Dermis blood vessel endothelial cell (primary cell): ENCODE data around the gene IKBKG. TPM values are rescaled to one million over a fixed set of nuclear protein-coding genes. Genes with fewer than 3 reads are reported as not detected.
"Not testable (repeated sequence)": the region's sequence is repeated elsewhere in the genome, so short reads cannot be mapped to it uniquely, and the experiment has no call there.

Experiments
- DNase-seq: peaks from one replicate; pipeline ENCODE4 v3.0.0; 2010
- total RNA-seq: library from RNA; depleted of rRNA; stranded (reverse); fragments of >200 nt; gene quantifications from 2 replicates; pipeline ENCODE4 v1.2.3, GENCODE V29; 2014

IKBKG gene
- total RNA-seq, 1 donor from 2014 or later = 15.5 TPM

GRCh38 chrX:154526901-154527675 is 20.3 kb upstream of the IKBKG start:
- peak; percentile 73 for DNase-seq

DNA sequence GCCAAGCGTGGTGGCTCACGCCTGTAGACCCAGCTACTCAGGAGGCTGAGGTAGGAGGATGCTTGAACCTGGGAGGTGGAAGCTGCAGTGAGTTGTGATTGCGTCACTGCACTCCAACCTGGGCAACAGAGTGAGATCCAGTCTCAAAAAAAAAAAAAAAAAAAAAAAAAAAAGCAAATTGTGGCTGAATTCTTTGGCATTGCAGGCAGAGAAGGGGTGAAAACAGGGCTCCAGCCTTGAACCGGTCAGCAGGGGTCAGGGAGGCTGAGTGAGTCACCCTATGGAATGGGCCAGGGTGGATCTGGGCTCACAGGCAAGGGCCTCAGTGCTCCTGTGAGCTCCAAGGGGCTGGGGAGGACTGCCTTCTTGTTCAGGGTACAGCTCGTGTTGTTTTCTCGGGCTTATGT is 18.2 kb upstream of the IKBKG start:
- no peak for DNase-seq

- no peak for DNase-seq
These were observed 17.1 kb upstream of the IKBKG start for GRCh38 chrX:154530286-154530685.

DNA sequence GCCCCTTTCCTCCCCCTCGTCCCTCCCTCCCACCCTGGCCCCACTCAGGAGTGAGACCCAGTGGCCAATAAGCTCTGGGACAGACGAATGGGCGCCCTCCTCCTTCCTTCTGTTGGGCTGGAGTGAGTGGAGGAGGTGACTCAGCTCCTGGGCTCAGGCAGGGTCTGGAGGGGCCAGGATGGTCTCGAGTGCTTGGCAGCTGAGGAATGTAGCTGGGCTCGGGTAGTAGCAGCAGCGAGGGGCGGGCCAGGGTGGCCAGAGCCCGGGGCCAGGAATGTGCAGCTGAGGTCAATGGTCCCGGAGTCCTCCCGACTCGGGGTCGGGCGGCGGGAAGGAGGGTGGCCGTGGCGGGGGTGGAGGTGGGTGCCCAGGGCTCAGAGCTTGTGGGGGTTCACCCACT is 15.8 kb upstream of the IKBKG start:
- no peak for DNase-seq

GRCh38 chrX:154532690-154533089 is 14.7 kb upstream of the IKBKG start:
- DNase-seq = no peak

GRCh38 chrX:154534526-154535322 is 12.7 kb upstream of the IKBKG start:
- peak; percentile 84 for DNase-seq

DNA sequence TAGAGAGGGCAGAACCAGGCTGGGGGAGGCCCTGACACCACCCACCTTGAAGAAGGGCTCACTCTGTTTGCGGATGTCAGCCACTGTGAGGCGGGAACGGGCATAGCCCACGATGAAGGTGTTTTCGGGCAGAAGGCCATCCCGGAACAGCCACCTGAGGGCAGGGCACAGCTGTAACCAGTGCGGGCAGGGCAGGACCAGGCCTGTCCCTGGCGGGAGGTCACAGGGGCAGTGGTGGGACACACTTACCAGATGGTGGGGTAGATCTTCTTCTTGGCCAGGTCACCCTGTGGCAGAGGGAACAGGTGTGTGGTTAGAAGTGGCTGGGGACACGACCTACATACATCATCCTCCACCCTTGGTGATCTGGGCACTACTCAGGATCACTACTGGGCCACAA is 11.5 kb upstream of the IKBKG start:
- DNase-seq = no peak

DNA sequence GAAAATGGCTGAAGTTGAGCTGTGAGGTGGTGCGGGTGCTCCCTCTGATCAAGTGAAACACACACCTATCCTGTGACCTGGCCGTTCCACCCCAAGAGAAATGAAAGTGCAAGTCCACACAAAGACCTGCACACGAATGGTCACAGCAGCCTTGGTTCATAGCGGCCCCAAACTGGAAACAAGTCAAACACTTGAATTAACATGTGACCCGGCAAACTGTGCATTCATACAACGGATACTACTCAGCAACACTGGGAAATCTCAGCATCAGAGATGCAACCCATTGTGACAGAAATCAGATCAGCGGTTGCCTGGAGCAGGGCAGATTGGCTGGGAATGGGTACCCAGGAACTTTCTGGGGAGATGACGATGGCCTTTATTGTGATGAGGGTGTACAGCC is 8.3 kb upstream of the IKBKG start:
- no peak for DNase-seq

GRCh38 chrX:154540365-154540764 is 7.1 kb upstream of the IKBKG start:
- DNase-seq = not testable (repeated sequence)

DNA sequence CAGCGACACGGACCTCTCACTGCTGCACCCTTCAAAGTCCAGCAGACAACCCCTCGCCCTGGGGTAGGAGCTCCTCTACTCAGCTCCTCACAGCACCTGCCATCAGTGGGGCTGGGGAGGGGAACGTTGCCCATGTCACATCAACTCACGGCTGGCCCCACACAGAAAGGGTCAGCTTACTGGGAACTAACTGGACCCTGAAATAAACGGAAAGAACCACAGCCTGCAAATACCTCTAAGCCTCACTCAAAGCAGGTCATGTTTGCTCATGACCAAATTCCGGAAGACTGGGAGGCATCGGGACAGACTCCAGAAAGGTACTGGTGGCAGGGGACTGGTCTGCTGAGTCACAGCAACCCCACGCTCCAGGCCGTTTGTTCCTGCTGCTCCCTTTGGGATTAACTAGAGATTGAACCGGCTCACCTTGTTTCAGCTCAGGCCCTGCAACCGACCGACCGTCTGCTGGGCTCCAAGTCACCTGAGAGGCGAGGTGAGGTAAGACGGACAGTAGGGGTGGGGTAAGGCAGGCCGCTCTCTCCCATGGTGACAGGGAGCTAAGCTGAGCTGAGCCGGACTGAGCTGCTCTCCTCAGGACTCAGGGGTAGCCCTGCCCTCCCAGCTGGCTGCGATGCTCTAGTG is 6.4 kb upstream of the IKBKG start:
- DNase-seq = peak; percentile 19

DNA sequence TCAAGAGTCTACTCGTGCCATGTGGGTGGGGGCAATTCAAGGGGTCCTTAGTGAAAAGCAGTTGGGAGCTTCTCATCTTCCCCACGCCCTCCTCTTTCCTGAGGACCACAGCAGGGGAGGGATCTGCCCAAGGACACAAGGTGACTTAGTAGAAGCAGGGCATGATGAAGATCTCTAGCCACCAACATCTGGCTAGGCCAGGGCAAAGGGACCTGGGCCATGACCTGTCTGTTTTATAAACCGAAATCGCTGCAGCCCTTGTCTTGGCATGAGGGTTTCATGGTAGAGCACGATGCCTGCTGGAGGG is 5.9 kb upstream of the IKBKG start:
- no peak for DNase-seq

DNA sequence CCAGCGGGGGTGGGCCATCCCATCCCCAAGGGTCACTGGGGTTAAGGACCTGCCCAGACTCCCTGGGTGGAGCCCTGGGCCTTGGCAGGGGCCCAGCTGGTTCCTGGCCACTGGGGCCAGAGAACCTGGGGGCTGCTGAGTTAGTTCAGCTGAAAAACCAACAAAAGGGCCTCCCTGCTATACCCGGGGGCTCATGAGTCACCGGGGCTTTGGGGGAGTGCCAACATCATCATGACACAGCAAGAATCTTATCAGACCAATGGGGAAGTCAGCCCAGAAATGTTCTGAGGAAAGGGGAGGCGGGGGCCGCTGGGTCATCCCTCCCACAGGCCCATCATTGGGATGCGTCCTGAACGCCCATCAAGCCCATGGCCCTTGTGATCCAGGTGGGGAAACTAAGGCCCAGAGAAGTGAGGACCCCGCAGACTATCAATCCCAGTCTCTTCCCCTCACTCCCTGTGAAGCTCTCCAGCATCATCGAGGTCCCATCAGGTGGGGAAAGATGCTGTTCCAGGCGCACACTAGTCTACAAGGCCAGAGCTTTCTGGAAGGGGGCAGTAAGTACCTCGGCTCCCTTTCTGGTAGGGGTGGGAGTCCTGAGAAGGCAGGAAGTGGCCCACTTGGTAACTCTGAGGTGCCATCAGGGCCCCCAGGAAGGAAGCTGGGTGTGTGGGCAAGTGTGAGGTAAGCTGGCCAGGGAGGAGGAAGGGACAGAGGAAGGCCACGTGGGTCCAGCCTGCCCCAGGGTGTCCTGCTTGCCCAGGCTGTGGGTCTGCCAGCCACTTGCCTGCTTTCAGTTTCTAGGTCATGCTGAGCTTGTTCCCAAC is 5.3 kb upstream of the IKBKG start:
- peak; percentile 93 for DNase-seq

DNA sequence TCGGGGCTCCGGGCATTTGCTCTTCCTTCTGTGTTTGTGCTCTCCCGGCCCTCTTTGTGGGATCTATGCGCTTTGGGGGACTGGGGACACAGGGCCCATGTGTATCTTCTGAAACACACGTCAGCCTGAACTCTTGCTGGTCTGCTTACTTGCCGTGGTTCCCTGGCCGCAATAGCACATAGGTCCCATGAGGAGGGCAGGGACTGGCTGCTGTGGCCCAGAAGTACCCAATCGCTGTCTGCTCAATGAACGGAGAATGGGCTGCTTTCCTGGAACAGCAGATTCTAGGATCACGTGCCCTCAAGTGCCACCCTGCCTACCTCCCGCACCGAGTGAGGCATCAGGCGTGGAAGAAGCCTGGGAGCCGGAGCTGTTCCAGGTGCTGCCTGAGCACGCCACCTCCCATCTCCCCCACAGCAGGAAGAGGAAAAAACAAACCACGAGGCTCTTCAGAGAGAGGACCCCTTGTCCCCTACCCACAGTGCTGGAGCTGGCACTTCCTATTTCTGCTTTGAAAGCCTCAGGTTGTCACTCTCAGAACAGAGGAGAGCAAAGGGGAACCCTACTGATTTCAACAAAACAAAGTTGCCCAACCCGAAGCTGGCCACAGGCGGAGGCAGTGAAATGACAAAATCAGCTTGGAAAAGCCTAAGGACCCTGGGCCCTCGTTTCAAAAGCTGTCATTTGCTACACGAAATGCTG is 4.5 kb upstream of the IKBKG start:
- peak; percentile 27 for DNase-seq

GRCh38 chrX:154545673-154546274 is 1.6 kb upstream of the IKBKG start:
- DNase-seq = no peak

DNA sequence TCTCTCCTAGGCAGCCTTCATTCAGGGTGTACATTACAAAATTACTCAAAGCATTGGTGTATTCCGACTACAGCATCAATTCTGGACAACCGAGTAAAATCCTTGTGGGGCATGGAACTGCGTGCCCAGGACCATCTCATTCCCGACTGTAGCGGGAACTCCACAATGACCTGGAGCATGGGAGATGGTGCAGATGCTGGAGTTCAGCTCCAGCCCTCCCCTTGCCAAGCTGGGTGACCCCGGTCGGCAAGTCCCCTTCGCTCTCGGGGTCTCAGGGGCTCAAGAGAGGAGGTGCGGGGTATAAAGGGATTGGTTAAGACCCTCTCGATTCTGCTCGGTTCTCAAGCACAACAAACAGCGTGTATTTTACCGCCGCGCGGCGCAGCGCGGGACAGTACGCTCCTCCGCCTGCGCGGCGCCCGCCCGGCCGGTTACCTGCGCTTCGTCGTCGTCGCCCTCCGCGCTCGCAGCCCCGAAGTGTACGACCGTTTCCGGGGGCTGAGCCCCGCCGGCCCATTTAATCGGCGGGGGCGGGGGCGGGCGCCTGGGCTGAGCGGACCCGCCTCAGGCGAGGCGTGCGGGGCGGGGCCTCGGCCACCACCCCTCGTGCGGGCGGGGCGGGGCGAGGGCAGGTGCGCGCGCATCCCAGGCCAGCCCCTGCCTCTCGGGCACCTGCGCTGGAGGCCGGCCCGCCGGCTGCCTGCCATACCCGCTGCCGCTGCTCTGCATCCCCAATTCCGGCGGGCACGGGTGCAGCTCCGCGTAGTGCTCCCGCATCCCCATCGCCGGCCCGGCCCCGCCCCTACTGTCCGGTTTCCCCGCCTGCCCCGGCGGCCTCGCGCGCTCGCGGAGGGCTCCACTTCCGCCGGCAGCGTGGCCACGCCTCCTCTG is 821 bp upstream of the IKBKG start, which contains the start of gene G6PD:
Gene G6PD (minus strand): TSS at position 493 of the 891 bp plus-strand sequence. CDS start 691 bp downstream, outside the sequence.
- peak; percentile 73 for DNase-seq

DNA sequence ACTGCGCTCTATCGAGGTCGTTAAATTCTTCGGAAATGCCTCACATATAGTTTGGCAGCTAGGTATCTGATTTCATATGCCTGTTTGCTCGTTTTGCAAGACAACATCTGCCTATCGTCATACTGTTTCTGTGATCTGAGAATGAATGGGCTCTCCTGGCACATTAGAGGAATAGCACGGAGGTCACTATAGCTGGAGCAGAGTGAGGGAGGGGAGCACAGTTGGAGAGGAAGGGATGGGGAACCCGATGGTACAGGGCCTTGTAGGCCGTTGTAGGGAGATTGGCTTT is 552 bp downstream of the IKBKG start:
- no peak for DNase-seq

DNA sequence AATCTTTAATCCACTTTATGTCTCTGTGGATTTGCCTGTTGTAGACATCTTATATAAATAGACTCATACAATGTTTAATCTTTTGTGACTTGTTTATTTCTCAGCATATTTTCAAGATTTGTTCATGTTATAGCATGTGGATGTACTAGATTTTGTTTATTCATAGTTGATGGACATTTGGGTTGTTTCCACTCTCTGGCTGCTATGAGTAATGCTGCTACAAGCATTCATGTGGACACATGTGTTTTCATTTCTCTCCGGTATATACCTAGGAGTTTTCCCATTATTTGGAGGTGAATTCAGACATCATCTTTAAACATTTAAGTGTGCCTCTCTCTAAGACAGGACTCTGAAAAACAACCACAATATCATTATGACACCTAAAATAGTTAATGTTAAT is 2.3 kb downstream of the IKBKG start:
- DNase-seq = no peak

DNA sequence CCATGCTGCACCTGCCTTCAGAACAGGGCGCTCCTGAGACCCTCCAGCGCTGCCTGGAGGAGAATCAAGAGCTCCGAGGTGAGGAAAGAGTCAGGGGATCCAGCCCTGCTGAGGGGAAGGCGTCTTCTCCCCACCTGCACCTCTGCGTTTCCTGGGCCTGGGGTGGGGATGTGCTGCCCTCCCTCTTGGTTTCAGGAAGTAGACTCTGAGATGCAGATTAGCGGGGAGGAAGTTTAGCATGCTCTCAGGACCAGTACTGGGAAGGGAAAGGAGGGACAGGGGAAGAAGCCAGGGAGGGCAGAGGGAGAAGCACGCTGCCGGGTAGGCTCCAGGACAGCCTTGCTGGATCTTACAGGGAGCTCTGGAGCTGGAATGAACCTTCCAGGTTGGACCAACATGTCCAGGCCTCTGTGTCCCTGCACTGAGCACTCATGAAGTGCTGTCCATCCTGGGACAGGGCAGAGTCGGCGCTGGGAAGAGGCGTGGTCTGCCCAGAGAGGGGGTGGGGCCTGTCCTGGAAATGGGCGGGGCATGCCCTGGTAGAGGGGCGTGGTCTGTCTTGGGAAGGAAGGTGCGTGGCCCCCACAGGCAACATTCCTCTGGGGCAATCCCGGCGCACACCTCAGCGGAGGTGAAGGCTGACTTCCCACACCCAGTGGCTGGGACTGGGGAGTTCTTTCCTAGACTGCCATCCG is 4.8 kb downstream of the IKBKG start:
- DNase-seq = not testable (repeated sequence)

- DNase-seq = not testable (repeated sequence)
These were observed 10.8 kb downstream of the IKBKG start for GRCh38 chrX:154558060-154558690.

DNA sequence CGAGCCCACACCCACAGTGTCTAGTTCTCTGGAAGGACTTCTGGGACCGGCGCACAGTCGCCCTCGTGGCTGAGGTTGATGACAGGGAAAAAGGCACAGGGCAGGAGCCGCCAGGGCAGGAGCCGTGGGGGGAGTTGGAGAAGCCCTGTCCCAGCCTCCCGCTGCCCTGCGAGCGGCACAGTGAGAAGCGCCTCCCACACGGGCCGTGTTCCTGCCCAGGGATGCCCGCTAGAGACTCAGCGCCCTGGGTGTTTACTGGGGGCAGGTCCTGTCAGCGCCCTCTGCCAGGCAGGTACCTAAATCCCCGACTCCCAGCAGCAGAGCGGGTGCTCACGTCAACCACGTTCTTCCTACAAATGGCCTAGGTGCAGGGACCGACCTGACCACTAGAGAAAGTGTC is 11.5 kb downstream of the IKBKG start:
- DNase-seq = not testable (repeated sequence)
